Peyer's patch (tissue), 4 donors: ENCODE results near the gene HYDIN.
"Not testable (repeated sequence)": the region's sequence is repeated elsewhere in the genome, so short reads cannot be mapped to it uniquely, and the experiment has no call there.

Source experiments
- CTCF ChIP-seq, 6 experiments: fragments of 450-650 bp in 4 of 6; fragments of 200-600 bp in 2 of 6; sonication (generic) in 1 of 6; IDR thresholded peaks; one replicate each; pipeline ENCODE4 v1.5.1; 2017 to 2019; ENCODE audit warnings: antibody characterized with exemption in 6 of 6, mild to moderate bottlenecking in 3 of 6, moderate library complexity in 1 of 6
- POLR2A ChIP-seq, 2 donors: fragments of 450-650 bp; IDR thresholded peaks; one replicate each; pipeline ENCODE4 v1.5.1; 2017; ENCODE audit warnings: antibody characterized with exemption in 2 of 2, mild to moderate bottlenecking in 2 of 2, moderate library complexity in 2 of 2

- TF ChIP-seq POLR2A, CTCF (IDR thresholded peaks at IDR 0.05): not testable (repeated sequence)
Observed at GRCh38 chr16:71161007-71161406, 69.5 kb downstream of the HYDIN start.
